Muscle layer of duodenum (tissue), 2 donors: Measurements from ENCODE around the gene PSMD8.

Experiments
- H3K27ac ChIP-seq: one replicate; pipeline ENCODE4 v1.7.0; 2013; ENCODE audit warnings: mild to moderate bottlenecking, low read length
- H3K27me3 ChIP-seq: one replicate; pipeline ENCODE4 v1.7.0; 2013; ENCODE audit warnings: low read depth, mild to moderate bottlenecking, control low read depth, low read length
- H3K36me3 ChIP-seq, 2 donors: one replicate each; pipeline ENCODE4 v1.7.0; 2013; ENCODE audit warnings: low read length in 2 of 2, control low read depth in 1 of 2, mild to moderate bottlenecking in 1 of 2; ENCODE audit not compliant: insufficient read depth in 2 of 2, control insufficient read depth in 1 of 2
- H3K4me1 ChIP-seq, 2 donors: one replicate each; pipeline ENCODE4 v1.7.0; 2013; ENCODE audit warnings: low read length in 2 of 2, mild to moderate bottlenecking in 2 of 2, control low read depth in 1 of 2, moderate library complexity in 1 of 2; ENCODE audit not compliant: insufficient read depth in 2 of 2, control insufficient read depth in 1 of 2
- H3K4me3 ChIP-seq, 2 donors: one replicate each; pipeline ENCODE4 v1.7.0; 2013; ENCODE audit warnings: low read length in 2 of 2, low read depth in 1 of 2, mild to moderate bottlenecking in 1 of 2
- H3K9me3 ChIP-seq, 2 donors: one replicate each; pipeline ENCODE4 v1.7.0; 2013; ENCODE audit warnings: low read length in 2 of 2, control low read depth in 1 of 2, mild to moderate bottlenecking in 1 of 2; ENCODE audit not compliant: control insufficient read depth in 1 of 2
- donor health status: healthy.

Gene PSMD8

GRCh38 chr19:38381138-38381537, 6.8 kb downstream of the PSMD8 start:
- Histone ChIP-seq H3K27ac (no peak overlapping the region), H3K9me3 (no peaks in the 10 kb centered on the region), H3K4me3 (no peak overlapping the region), H3K36me3 (peaks cover 36 to 67% of the 10 kb centered on the region in 2 donors), H3K4me1 (peaks cover 3 to 13% of the 10 kb centered on the region in 2 donors), H3K27me3 (no peaks in the 10 kb centered on the region)

- no peaks in the 10 kb centered on the region for H3K9me3 ChIP-seq
- H3K4me1 ChIP-seq = peaks cover 3 to 16% of the 10 kb centered on the region in 2 donors
- no peak overlapping the region for H3K4me3 ChIP-seq
- no peak overlapping the region for H3K27ac ChIP-seq
- peaks cover 36 to 64% of the 10 kb centered on the region in 2 donors for H3K36me3 ChIP-seq
- H3K27me3 ChIP-seq = no peaks in the 10 kb centered on the region
These were observed 8.8 kb downstream of the PSMD8 start for GRCh38 chr19:38383184-38383583.

DNA sequence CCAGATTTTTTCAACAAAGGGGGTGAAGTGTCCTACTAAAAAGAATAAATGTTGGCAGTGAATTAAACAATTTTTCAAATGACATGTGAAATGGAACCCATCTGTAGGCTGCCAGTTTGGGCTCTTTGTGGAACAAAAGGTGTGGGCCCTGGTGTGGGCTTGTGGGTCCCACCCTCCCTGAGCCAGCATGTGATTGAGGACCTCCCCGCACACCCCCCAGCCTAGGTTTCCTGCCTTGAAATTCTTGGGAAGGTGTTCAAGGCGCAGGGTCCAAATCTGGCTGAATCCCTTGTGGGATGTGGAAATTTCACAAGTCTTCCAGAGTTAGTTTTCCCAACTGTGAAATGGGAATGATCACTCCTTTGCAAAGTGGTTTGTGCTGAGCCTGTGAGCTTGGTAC, 9.4 kb downstream of the PSMD8 start:
- no peaks in the 10 kb centered on the region for H3K9me3 ChIP-seq
- peaks cover 36 to 63% of the 10 kb centered on the region in 2 donors for H3K36me3 ChIP-seq
- no peak overlapping the region for H3K27ac ChIP-seq
- H3K4me1 ChIP-seq = peaks cover 3 to 20% of the 10 kb centered on the region in 2 donors
- H3K4me3 ChIP-seq = no peak overlapping the region
- peaks cover under 1% of the 10 kb centered on the region for H3K27me3 ChIP-seq

GRCh38 chr19:38384209-38385027, 10.0 kb downstream of the PSMD8 start:
- Histone ChIP-seq H3K4me3 (no peak overlapping the region), H3K9me3 (no peaks in the 10 kb centered on the region), H3K27ac (no peak overlapping the region), H3K27me3 (peaks cover 4% of the 10 kb centered on the region), H3K4me1 (peaks cover 3 to 27% of the 10 kb centered on the region in 2 donors), H3K36me3 (peaks cover 33 to 56% of the 10 kb centered on the region in 2 donors)

- Histone ChIP-seq H3K27ac (no peak overlapping the region), H3K36me3 (peaks cover 30 to 50% of the 10 kb centered on the region in 2 donors), H3K9me3 (no peaks in the 10 kb centered on the region), H3K4me3 (no peak overlapping the region), H3K27me3 (peaks cover 4% of the 10 kb centered on the region), H3K4me1 (peaks cover 3 to 28% of the 10 kb centered on the region in 2 donors)
These were observed 10.9 kb downstream of the PSMD8 start for GRCh38 chr19:38385057-38385803.

GRCh38 chr19:38385804-38386257, 11.5 kb downstream of the PSMD8 start:
- peaks cover 4% of the 10 kb centered on the region for H3K27me3 ChIP-seq
- peaks cover 29 to 44% of the 10 kb centered on the region in 2 donors for H3K36me3 ChIP-seq
- no peaks in the 10 kb centered on the region for H3K9me3 ChIP-seq
- H3K27ac ChIP-seq = no peak overlapping the region
- no peak overlapping the region for H3K4me3 ChIP-seq
- H3K4me1 ChIP-seq = peaks cover 3 to 28% of the 10 kb centered on the region in 2 donors

DNA sequence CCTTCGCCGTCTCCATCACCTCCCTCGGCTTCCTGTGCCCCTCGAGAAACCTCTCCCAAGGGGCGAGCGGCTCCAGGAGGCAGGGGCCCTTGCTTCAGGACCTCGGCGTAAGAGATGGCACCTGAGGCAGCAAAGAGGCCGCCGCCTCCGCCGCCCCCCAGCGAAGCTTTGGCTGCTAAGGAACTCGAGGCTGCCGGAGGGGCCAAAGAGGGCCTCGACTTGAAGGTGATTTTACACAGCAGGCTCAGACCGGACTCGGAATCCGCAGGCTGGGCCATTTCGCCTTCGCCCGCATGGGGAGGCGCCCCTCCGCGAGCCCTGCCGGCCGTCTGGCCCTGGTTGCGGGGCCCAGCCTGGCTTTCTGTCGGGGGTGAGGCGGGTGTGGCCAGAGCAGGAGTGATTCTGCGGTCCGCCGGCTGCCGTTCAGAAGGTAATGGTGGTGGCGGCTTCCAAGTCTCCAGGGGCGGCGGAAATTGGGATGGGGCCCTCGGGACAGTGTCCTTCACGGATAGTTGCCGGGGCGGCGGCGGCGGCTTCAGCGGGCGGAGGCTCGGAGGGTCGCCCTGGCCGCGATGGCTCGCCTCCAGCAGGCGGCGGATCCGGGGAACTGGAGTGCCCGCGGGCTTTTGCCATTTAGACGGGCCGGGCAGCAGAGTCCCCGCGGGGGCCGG, 12.1 kb downstream of the PSMD8 start:
- Histone ChIP-seq H3K36me3 (peaks cover 23 to 38% of the 10 kb centered on the region in 2 donors), H3K4me3 (no peak overlapping the region), H3K27me3 (peaks cover 4% of the 10 kb centered on the region), H3K27ac (no peak overlapping the region), H3K9me3 (no peaks in the 10 kb centered on the region), H3K4me1 (peaks cover 3 to 28% of the 10 kb centered on the region in 2 donors)

GRCh38 chr19:38386971-38387549, 12.7 kb downstream of the PSMD8 start:
- H3K4me1 ChIP-seq = peaks cover 3 to 28% of the 10 kb centered on the region in 2 donors
- H3K36me3 ChIP-seq = peaks cover 17 to 31% of the 10 kb centered on the region in 2 donors
- H3K9me3 ChIP-seq = no peaks in the 10 kb centered on the region
- peak overlapping the region; percentile 60 to 71 for H3K4me3 ChIP-seq
- H3K27me3 ChIP-seq = peaks cover 4% of the 10 kb centered on the region
- H3K27ac ChIP-seq = no peak overlapping the region

DNA sequence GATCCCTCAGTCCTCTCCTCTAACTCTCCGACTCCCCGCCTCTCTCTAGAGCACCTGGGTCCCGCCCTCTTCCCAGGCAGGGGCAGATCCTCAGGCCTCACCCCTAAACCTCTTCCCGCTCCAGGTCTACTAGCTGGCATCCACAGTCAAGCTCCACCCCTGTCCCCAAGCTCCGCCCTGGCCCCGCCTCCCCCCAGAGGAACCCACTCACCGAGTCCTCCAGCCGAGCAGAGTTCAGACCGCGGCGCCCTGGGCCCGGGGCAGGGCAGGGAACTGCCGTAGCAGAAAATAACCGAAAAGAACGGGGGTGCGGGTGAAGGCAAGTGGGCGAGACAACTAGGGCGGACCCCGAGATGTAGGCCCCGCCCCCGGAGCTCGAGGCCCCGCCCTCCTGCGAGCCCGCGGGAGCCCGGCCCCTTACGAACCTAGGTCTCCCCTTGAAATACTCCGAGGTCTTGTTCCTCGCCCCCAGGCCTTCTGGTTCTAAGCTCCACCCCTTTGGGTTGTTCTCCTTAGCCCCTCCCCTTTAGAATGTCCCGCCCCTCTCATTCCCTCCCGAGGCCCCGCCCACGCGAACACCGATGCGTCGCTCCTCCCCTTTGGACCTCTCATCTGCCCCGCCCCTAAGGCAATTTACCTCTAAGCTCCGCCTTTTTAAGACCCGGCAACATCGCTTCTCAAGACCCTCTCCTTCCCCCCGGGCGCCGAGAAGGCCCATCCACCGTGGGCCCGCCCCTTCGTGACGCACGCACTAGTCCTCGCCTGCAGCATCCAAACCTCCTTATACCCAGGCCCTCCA, 13.4 kb downstream of the PSMD8 start, which contains the start of gene GGN:
GGN (minus strand) TSS at position 485 of the 799 bp plus-strand sequence. CDS start 773 bp downstream, outside the sequence.
- Histone ChIP-seq H3K27ac (no peak within 1 kb of the TSS), H3K36me3 (peaks cover 12 to 25% of the 10 kb centered on the region in 2 donors), H3K4me3 (peak within 1 kb of the TSS; percentile 60 to 71), H3K9me3 (no peaks in the 10 kb centered on the region), H3K4me1 (peaks cover 3 to 28% of the 10 kb centered on the region in 2 donors), H3K27me3 (peaks cover 4% of the 10 kb centered on the region)
